MM.1S (cell line): ENCODE measurements around the gene RMND5A.

Experiments used
- DNase-seq: peaks from one replicate; pipeline ENCODE4 v3.0.0-alpha.2; 2015
- H2AFZ ChIP-seq: fragments of 300-600 bp; sonication (generic); 2 replicates; pipeline ENCODE4 v1.6.0; 2016; ENCODE audit warnings: antibody characterized with exemption, low read length
- H3F3A ChIP-seq: fragments of 300-600 bp; sonication (generic); 2 replicates; pipeline ENCODE4 v1.6.1; 2016; ENCODE audit warnings: mild to moderate bottlenecking, antibody characterized with exemption, low read length, moderate library complexity, mixed read lengths; ENCODE audit not compliant: insufficient read depth
- H3K27ac ChIP-seq: fragments of 300-600 bp; sonication (generic); 2 replicates; pipeline ENCODE4 v1.5.1; 2016; ENCODE audit warnings: mild to moderate bottlenecking, low read length
- H3K27me3 ChIP-seq: fragments of 300-600 bp; sonication (generic); replicated peaks from 2 replicates; pipeline ENCODE4 v1.6.0; 2016; ENCODE audit warnings: low read length; ENCODE audit not compliant: insufficient read depth
- H3K36me3 ChIP-seq: fragments of 300-600 bp; sonication (generic); replicated peaks from 2 replicates; pipeline ENCODE4 v1.6.1; 2016; ENCODE audit warnings: mild to moderate bottlenecking, low read length, mixed read lengths; ENCODE audit not compliant: insufficient read depth
- H3K4me1 ChIP-seq: fragments of 300-600 bp; sonication (generic); 2 replicates; pipeline ENCODE4 v1.6.1; 2016; ENCODE audit warnings: low read length, mixed read lengths
- H3K4me2 ChIP-seq: fragments of 300-600 bp; sonication (generic); 2 replicates; pipeline ENCODE4 v1.6.0; 2016; ENCODE audit warnings: low read depth, low read length
- H3K4me3 ChIP-seq: fragments of 300-600 bp; sonication (generic); 2 replicates; pipeline ENCODE4 v1.5.1; 2016; ENCODE audit warnings: low read length, mixed read lengths
- H3K79me2 ChIP-seq: fragments of 300-600 bp; sonication (generic); 2 replicates; pipeline ENCODE4 v1.6.1; 2016; ENCODE audit warnings: mixed run types, low read length, mixed read lengths
- H3K9ac ChIP-seq: fragments of 300-600 bp; sonication (generic); 2 replicates; pipeline ENCODE4 v1.6.1; 2016; ENCODE audit warnings: low read length, mixed read lengths
- H3K9me2 ChIP-seq: fragments of 300-600 bp; sonication (generic); replicated peaks from 2 replicates; pipeline ENCODE4 v1.6.1; 2016; ENCODE audit warnings: mild to moderate bottlenecking, low read length, mixed read lengths; ENCODE audit not compliant: insufficient read depth
- H3K9me3 ChIP-seq: fragments of 300-600 bp; sonication (generic); replicated peaks from 2 replicates; pipeline ENCODE4 v1.6.1; 2016; ENCODE audit warnings: mild to moderate bottlenecking, low read length, mixed read lengths; ENCODE audit not compliant: insufficient read depth
- H4K20me1 ChIP-seq: fragments of 300-600 bp; sonication (generic); 2 replicates; pipeline ENCODE4 v1.6.1; 2016; ENCODE audit warnings: mild to moderate bottlenecking, low read length, moderate library complexity, mixed read lengths; ENCODE audit not compliant: insufficient read depth
- EZH2 ChIP-seq: fragments of 300-600 bp; sonication (generic); optimal IDR thresholded peaks from 2 replicates; pipeline ENCODE3; 2017; ENCODE audit warnings: low read depth, mild to moderate bottlenecking, antibody characterized with exemption, low read length, mixed read lengths
- EZH2phosphoT487 ChIP-seq: fragments of 300-600 bp; sonication (generic); IDR thresholded peaks from 2 replicates; pipeline ENCODE4 v1.6.1; 2018; ENCODE audit warnings: antibody characterized with exemption, low read length
- TF ChIP-seq, protein P1 (sequence below): fragments of 300-600 bp; sonication (generic); IDR thresholded peaks from 2 replicates; pipeline ENCODE4 v1.5.1; 2016; ENCODE audit warnings: antibody characterized with exemption, low read length, mixed read lengths

RMND5A gene

DNA sequence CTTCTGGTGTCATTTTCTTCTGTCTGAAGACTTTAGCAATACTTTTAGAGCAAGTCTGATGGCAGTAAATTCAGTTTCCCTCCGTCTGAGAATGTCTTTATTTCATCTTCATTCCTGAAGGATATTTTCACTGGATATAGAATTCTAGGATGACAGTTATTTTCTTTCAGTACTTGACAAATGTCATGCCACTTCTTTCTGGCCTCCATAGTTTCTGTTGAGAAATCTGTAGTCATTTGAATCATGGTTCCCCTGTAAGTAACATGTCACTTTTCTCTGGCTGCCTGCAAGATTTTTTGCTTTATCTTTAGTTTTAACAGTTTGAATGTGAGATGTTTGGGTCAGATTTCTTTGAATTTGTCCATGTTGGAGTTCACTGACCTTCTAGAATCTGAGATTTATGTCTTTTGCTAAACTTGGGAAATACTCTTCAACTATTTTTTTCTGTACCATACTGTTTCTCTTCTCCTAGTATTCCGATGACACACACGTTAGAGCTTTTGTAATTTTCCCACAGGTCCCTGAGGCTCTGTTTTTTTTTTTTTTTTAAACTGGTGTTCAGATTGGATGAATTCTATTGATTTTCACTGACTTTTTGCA lies 30.2 kb downstream of the RMND5A start:
- TF ChIP-seq EZH2: no peak
- TF ChIP-seq EZH2phosphoT487: no peak
- TF ChIP-seq, protein P1, sequence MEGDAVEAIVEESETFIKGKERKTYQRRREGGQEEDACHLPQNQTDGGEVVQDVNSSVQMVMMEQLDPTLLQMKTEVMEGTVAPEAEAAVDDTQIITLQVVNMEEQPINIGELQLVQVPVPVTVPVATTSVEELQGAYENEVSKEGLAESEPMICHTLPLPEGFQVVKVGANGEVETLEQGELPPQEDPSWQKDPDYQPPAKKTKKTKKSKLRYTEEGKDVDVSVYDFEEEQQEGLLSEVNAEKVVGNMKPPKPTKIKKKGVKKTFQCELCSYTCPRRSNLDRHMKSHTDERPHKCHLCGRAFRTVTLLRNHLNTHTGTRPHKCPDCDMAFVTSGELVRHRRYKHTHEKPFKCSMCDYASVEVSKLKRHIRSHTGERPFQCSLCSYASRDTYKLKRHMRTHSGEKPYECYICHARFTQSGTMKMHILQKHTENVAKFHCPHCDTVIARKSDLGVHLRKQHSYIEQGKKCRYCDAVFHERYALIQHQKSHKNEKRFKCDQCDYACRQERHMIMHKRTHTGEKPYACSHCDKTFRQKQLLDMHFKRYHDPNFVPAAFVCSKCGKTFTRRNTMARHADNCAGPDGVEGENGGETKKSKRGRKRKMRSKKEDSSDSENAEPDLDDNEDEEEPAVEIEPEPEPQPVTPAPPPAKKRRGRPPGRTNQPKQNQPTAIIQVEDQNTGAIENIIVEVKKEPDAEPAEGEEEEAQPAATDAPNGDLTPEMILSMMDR: no peak
- Histone ChIP-seq H2AFZ (no peak overlapping the region), H4K20me1 (no peaks in the 10 kb centered on the region), H3K27ac (no peak overlapping the region), H3K9me3 (no peaks in the 10 kb centered on the region), H3F3A (no peaks in the 10 kb centered on the region), H3K9ac (no peak overlapping the region), H3K79me2 (peaks cover 66% of the 10 kb centered on the region), H3K4me3 (no peak overlapping the region), H3K4me1 (0 out of 2 replicates have a peak, but pooled peaks cover 10% of the 10 kb centered on the region), H3K36me3 (peaks cover 22% of the 10 kb centered on the region; the same call in 1 of the 2 replicates), H3K4me2 (no peak overlapping the region), H3K27me3 (no peaks in the 10 kb centered on the region), H3K9me2 (no peaks in the 10 kb centered on the region)
- DNase-seq: no peak

DNA sequence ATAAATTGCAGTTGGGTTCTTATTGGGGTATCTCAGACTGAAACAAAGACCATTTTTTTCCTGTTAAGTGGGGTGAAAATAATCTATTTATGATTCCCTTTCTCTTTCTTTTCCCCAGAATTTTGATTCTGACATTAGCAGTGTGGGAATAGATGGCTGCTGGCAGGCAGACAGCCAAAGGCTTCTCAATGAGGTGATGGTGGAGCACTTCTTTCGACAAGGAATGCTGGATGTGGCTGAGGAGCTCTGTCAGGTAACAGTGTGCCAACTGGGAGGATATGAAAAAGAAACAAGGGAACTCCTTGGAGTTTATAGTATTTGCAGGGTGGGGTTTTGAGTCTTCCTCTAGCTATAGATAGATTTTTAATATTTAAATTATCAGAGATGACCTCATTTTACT lies 31.7 kb downstream of the RMND5A start:
- Histone ChIP-seq H4K20me1 (no peaks in the 10 kb centered on the region), H3K27me3 (no peaks in the 10 kb centered on the region), H2AFZ (no peak overlapping the region), H3K27ac (no peak overlapping the region), H3K79me2 (peaks cover 55% of the 10 kb centered on the region), H3K4me3 (no peak overlapping the region), H3K9me2 (no peaks in the 10 kb centered on the region), H3K4me2 (no peak overlapping the region), H3K9ac (no peak overlapping the region), H3K36me3 (peaks cover 22% of the 10 kb centered on the region; the same call in 1 of the 2 replicates), H3K4me1 (0 out of 2 replicates have a peak, but pooled peaks cover 10% of the 10 kb centered on the region), H3K9me3 (no peaks in the 10 kb centered on the region), H3F3A (no peaks in the 10 kb centered on the region)
- DNase-seq: no peak
- TF ChIP-seq EZH2phosphoT487 (no peak), EZH2 (no peak)
- TF ChIP-seq, protein P1: no peak

GRCh38 chr2:86752934-86753333 lies 32.8 kb downstream of the RMND5A start:
- TF ChIP-seq EZH2phosphoT487 (no peak), EZH2 (no peak)
- TF ChIP-seq, protein P1: no peak
- Histone ChIP-seq H3K9ac (no peak overlapping the region), H3K36me3 (peaks cover 22% of the 10 kb centered on the region; the same call in 1 of the 2 replicates), H4K20me1 (no peaks in the 10 kb centered on the region), H3K4me3 (no peak overlapping the region), H3K4me2 (no peak overlapping the region), H3K9me3 (no peaks in the 10 kb centered on the region), H3F3A (no peaks in the 10 kb centered on the region), H3K27ac (no peak overlapping the region), H2AFZ (no peak overlapping the region), H3K9me2 (no peaks in the 10 kb centered on the region), H3K79me2 (peaks cover 53% of the 10 kb centered on the region), H3K4me1 (0 out of 2 replicates have a peak, but pooled peaks cover 4% of the 10 kb centered on the region), H3K27me3 (no peaks in the 10 kb centered on the region)
- no peak for DNase-seq
